AG09309 (cell line): ENCODE data around the gene COL5A3.
A peak's percentile ranks its signal among the peaks of the same experiment; 100 is the strongest.
"Not testable (repeated sequence)": the region's sequence is repeated elsewhere in the genome, so short reads cannot be mapped to it uniquely, and the experiment has no call there.

Source experiments
- DNase-seq: peaks from one replicate; pipeline ENCODE4 v3.0.0-alpha.2; 2010; ENCODE audit warnings: low read depth
- H3K4me3 ChIP-seq: 2 replicates; pipeline ENCODE4 v1.5.1; 2011; ENCODE audit warnings: mild to moderate bottlenecking, low read depth, low read length, moderate library complexity; ENCODE audit not compliant: control insufficient read depth
- TF ChIP-seq, protein P1 (sequence below): IDR thresholded peaks from 2 replicates; pipeline ENCODE4 v1.5.1; 2011; ENCODE audit warnings: mild to moderate bottlenecking, low read depth, low read length, inconsistent platforms; ENCODE audit not compliant: insufficient read depth, control insufficient read depth; ENCODE audit errors: missing control alignments

Gene COL5A3

DNA sequence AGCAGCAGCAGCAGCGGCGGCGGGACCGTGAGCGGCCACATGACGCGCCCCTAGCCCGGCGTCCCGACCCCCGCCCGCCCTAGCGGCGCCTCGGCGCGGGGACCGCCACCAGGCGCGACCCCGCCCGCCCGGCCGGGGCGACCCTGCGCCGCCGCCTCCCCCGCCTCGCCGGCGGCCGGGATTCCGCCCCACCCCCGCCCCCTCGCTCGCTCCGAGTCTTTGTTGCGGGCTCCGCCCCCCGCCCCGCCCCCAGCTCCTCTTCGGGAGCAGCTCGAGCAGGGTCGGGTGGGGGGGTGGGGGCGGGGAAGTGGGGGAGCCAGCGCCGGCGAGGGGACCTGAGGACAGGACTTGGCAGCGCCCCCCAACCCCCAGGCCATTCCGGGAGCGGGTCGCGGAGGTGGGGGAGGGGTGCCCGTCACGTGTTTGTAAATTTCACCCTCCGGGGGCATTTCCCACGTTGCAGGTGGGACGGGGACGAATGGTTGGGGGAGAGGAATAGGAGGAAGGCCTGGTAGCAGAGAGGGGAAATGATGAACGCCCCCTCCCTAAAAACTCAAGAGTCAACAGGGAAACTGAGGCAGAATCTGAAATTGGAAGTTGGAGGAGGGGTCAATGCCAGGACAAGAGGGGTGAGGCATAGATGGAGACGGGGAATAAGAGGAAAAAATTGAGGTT is 73.8 kb downstream of the COL5A3 start, which contains the start of gene OLFM2:
OLFM2 (minus strand) TSS at position 190 of the 675 bp plus-strand sequence; CDS start at position 41, 149 bp downstream.
- H3K4me3 ChIP-seq: peak within 1 kb of the TSS; percentile 21
- DNase-seq: no peak

DNA sequence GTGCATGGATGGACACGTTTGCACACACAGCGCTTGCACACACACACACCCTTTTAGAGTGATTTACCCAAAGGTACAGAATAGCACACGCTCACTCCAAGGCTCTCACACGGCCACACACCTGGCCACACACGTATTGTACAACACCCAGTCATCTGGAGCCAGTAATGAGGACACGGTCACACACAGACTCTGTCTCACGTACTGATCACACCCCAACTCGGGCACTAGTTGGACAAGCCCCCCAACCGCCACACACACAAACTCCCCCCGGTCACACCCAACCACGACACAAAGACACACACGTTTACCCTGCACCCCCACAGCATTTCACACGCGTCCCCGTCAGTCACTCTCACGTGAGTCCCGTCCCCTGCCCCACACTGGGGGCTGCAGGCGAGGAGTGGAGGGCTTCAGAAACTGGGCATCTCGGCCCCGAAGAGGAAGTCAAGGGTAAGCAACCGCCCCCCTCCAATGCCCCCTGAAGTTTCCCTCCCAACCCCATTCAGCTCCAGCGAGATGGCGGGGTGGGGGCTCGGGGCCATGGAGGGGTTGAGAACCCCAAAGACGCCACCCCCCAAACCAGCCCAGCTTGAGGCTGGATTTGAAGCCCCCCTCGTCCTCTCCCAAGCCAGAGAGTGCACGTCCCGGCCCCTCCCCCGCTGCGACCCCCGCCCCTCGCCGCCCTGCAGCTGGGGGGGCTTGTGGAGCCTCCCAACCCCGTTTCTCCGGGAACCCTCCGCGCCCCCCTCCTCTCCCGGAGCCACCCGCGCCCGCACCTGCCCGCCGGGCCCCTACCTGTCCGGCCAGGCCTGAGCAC is 74.6 kb downstream of the COL5A3 start:
- H3K4me3 ChIP-seq: peak overlapping the region; percentile 21
- DNase-seq: no peak
- TF ChIP-seq, protein P1, sequence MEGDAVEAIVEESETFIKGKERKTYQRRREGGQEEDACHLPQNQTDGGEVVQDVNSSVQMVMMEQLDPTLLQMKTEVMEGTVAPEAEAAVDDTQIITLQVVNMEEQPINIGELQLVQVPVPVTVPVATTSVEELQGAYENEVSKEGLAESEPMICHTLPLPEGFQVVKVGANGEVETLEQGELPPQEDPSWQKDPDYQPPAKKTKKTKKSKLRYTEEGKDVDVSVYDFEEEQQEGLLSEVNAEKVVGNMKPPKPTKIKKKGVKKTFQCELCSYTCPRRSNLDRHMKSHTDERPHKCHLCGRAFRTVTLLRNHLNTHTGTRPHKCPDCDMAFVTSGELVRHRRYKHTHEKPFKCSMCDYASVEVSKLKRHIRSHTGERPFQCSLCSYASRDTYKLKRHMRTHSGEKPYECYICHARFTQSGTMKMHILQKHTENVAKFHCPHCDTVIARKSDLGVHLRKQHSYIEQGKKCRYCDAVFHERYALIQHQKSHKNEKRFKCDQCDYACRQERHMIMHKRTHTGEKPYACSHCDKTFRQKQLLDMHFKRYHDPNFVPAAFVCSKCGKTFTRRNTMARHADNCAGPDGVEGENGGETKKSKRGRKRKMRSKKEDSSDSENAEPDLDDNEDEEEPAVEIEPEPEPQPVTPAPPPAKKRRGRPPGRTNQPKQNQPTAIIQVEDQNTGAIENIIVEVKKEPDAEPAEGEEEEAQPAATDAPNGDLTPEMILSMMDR: no peak

More for the DNA sequence above, 73.8 kb downstream of the COL5A3 start, which contains the start of gene OLFM2:
- TF ChIP-seq, protein P1: no peak

DNA sequence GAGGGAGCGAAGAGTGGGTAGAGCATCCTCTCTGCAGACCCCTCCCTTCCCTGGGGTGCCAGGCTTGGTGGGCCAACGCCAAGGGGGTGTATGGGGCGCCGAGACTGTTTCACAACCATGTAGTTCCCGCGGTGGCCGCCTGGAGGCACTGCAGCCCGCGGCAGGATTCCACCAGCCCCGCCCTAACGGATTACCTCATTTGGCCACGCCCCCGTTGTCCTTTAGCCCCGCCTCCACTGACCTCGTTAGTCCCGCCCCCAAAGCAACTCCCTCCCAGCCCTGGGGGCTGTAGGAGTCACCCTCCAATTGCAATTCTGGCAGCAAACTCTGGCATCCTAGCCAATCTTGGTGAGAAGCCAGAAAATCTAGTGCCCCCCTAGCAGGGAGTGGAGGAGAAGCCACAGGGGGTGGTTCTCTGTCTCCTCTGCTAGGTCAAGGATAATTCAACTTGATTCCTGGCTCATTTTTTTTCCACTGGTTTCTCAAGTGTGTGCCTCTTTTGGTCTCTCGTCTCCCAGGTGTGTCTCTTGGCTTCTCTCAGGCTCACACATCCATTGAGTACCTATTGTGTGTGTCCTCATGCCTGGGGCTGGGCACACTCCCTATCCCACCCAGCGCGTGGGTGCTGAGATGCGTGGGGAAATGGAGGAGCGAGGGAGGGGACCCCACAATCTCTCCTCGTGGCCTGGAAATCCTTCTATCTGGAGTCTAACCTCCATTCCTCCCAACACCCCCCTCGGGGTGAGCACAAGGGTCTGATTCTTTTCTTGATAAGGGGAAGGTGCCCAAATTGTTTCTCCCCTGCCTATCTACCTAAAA is 76.0 kb downstream of the COL5A3 start:
- TF ChIP-seq, protein P1: peak; percentile 97
- no peak overlapping the region for H3K4me3 ChIP-seq
- no peak for DNase-seq

DNA sequence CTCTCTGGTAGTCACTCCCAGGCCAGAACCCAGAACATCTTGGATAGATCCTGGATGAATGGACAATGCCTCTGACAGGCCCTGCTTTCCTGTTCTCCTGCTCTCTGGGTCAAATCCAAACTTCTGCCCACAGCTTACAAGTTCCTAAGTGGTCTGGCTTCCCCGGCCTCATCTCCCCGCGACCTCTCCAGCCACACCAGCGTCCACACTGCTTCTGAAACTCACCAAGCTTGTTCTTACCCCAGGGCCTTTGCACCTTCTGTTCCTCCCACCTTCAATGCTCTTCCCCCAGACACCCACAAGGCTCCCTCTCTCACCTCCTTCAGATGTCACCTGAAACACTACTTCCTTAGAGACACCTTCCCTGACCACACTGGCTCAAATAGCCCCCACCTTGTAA is 77.5 kb downstream of the COL5A3 start:
- TF ChIP-seq, protein P1: no peak
- H3K4me3 ChIP-seq: no peak overlapping the region
- DNase-seq: no peak

DNA sequence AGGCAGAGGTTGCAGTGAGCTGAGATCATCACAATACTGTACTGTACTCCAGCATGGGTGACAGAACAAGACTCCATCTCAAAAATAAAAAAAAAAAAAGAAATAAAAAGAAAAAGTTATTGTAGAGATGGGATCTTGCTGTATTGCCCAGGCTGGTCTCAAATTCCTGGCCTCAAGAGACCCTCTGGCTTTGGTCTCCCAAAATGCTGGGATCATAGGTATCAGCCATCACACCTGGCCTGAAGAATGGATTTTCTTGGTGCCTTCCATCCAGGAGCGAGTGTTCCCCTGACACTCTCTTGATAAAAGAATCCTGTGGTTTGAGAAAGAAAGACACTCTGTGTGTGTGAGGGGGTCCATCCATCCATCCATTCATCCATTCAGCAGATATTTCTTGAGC is 78.7 kb downstream of the COL5A3 start:
- no peak for DNase-seq
- TF ChIP-seq, protein P1: no peak
- no peak overlapping the region for H3K4me3 ChIP-seq

DNA sequence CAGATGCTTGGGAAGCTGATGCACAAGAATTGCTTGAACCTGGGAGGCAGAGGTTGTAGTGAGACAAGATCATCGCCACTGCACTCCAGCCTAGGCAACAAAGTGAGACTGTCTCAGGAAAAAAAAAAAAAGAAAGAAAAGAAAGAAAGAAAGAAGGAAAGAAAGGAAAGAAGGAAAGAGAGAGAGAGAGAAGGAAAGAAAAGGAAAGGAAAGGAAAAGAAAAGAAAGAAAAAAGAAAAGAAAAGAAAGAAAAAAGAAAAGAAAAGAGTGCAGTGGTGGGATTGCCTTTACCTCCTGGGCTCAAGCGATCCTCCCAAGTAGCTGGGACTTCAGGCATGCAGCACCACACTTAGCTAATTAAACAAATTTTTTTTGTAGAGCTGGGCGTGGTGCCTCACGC is 86.9 kb downstream of the COL5A3 start:
- TF ChIP-seq, protein P1: no peak

DNA sequence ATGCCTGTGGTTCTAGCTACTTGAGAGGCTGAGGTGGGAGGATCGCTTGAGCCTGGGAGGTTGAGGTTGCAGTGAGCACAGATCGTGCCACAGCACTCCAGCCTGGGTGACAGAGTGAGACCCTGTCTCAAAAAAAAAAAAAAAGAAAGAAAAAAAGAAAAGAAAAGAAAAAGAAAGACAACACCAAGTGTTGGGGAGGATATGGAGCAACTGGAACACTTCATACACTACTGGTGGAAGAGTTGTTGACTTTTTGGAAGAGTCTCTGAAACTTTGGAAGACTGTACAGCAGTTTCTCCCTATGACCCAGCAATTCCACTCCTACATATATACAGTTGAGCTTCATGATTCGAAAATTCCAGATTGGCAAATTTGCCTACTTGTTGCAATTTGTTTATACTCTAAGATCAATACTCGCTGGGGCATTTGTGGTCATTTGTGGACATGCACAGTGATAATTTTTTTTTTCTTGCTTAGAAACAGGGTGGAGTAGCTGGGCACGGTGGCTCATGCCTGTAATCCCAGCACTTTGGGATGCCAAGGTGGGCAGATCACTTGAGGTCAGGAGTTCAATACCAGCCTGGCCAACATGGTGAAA is 87.4 kb downstream of the COL5A3 start:
- not testable (repeated sequence) for H3K4me3 ChIP-seq, DNase-seq

More for the DNA sequence above, 86.9 kb downstream of the COL5A3 start:
- no peak overlapping the region for H3K4me3 ChIP-seq
- DNase-seq: no peak
